IMR-90 (cell line): Measurements from ENCODE around the gene SEPTIN3. TPM values are rescaled to one million over a fixed set of nuclear protein-coding genes. Genes with fewer than 3 reads are reported as not detected.

Source experiments
- ATAC-seq: fragments of 200-7000 bp; cut with Tn5 transposase; 2 replicates; pipeline ENCODE4 v1.9.1; 2020; ENCODE audit warnings: low read depth, mild to moderate bottlenecking, moderate library complexity
- BruUV-seq: library from RNA; stranded (reverse); fragments of 400-500 nt; replicated peaks from 2 replicates; lab custom pipeline; 2021; lab: Mats Ljungman, UMichigan
- CTCF ChIA-PET: fragments of 300-600 bp; formaldehyde crosslinking; extraction: SDS; loops from one replicate; lab custom pipeline; 2021; ENCODE audit warnings: antibody characterized with exemption; lab: Yijun Ruan, JAX
- POLR2A ChIA-PET: fragments of 300-600 bp; sonication (Branson Sonifier 250); formaldehyde crosslinking; loops from one replicate; lab custom pipeline; 2022; ENCODE audit warnings: antibody characterized with exemption; ENCODE audit not compliant: unreplicated experiment; lab: Charles Lee
- DNase-seq: peaks from one replicate; pipeline ENCODE4 v3.0.0; 2013
- H2AFZ ChIP-seq: replicated peaks from 2 replicates; pipeline ENCODE3; 2013; ENCODE audit warnings: low read length, mild to moderate bottlenecking; ENCODE audit not compliant: poor library complexity
- H2AK5ac ChIP-seq: 2 replicates; pipeline ENCODE4 v1.6.1; 2013; ENCODE audit warnings: low read depth, low read length, inconsistent platforms
- H2AK9ac ChIP-seq: replicated peaks from 2 replicates; pipeline ENCODE3; 2013; ENCODE audit warnings: mild to moderate bottlenecking, low read depth, low read length, moderate library complexity; ENCODE audit not compliant: poor library complexity
- H2BK120ac ChIP-seq: 2 replicates; pipeline ENCODE4 v1.6.1; 2013; ENCODE audit warnings: low read depth, low read length, inconsistent platforms
- H2BK15ac ChIP-seq: 3 replicates; pipeline ENCODE4 v1.6.1; 2013; ENCODE audit warnings: low read depth, low read length, inconsistent platforms
- H2BK20ac ChIP-seq: 2 replicates; pipeline ENCODE4 v1.6.1; 2013; ENCODE audit warnings: low read depth, mild to moderate bottlenecking, inconsistent platforms, low read length, moderate library complexity
- H2BK5ac ChIP-seq: 2 replicates; pipeline ENCODE4 v1.6.1; 2013; ENCODE audit warnings: mild to moderate bottlenecking, low read depth, low read length, inconsistent platforms; ENCODE audit not compliant: poor library complexity, severe bottlenecking
- H3K14ac ChIP-seq: replicated peaks from 2 replicates; pipeline ENCODE4 v1.6.1; 2013; ENCODE audit warnings: low read depth, low read length, inconsistent platforms
- H3K18ac ChIP-seq: 2 replicates; pipeline ENCODE4 v1.6.1; 2013; ENCODE audit warnings: low read depth, low read length, control low read depth
- H3K23ac ChIP-seq: 2 replicates; pipeline ENCODE4 v1.6.1; 2013; ENCODE audit warnings: low read depth, low read length, inconsistent platforms
- H3K27ac ChIP-seq: 2 replicates; pipeline ENCODE4 v1.5.1; 2013; ENCODE audit warnings: mild to moderate bottlenecking, control low read depth, low read length; ENCODE audit not compliant: insufficient read depth
- H3K27me3 ChIP-seq: 2 replicates; pipeline ENCODE4 v1.6.1; 2013; ENCODE audit warnings: low read length; ENCODE audit not compliant: control insufficient read depth, insufficient read depth
- H3K36me3 ChIP-seq: 2 replicates; pipeline ENCODE4 v1.6.1; 2013; ENCODE audit warnings: low read length, mixed read lengths; ENCODE audit not compliant: control insufficient read depth, insufficient read depth
- H3K4ac ChIP-seq: 2 replicates; pipeline ENCODE4 v1.6.1; 2013; ENCODE audit warnings: low read depth, low read length, inconsistent platforms
- H3K4me1 ChIP-seq: 2 replicates; pipeline ENCODE4 v1.6.1; 2013; ENCODE audit warnings: low read length, mixed read lengths; ENCODE audit not compliant: control insufficient read depth, insufficient read depth
- H3K4me2 ChIP-seq: 2 replicates; pipeline ENCODE4 v1.6.1; 2013; ENCODE audit warnings: low read depth, mild to moderate bottlenecking, control low read depth, low read length, moderate library complexity
- H3K4me3 ChIP-seq: 2 replicates; pipeline ENCODE4 v1.5.1; 2013; ENCODE audit warnings: low read depth, mild to moderate bottlenecking, control low read depth, low read length, moderate library complexity; ENCODE audit not compliant: insufficient read depth
- H3K56ac ChIP-seq: 2 replicates; pipeline ENCODE4 v1.6.1; 2013; ENCODE audit warnings: low read length, inconsistent platforms; ENCODE audit not compliant: insufficient read depth; ENCODE audit errors: extremely low read depth
- H3K79me1 ChIP-seq, 2 experiments: 2 replicates each; pipeline ENCODE4 v1.6.1; 2013; ENCODE audit warnings: low read length in 2 of 2, inconsistent platforms in 1 of 2, low read depth in 1 of 2
- H3K9ac ChIP-seq: 2 replicates; pipeline ENCODE4 v1.6.1; 2013; ENCODE audit warnings: low read depth, low read length, control low read depth
- H3K9me1 ChIP-seq: 2 replicates; pipeline ENCODE4 v1.6.1; 2013; ENCODE audit warnings: low read length, inconsistent platforms; ENCODE audit not compliant: insufficient read depth
- H3K9me3 ChIP-seq: 2 replicates; pipeline ENCODE4 v1.6.1; 2013; ENCODE audit warnings: low read length; ENCODE audit not compliant: control insufficient read depth, insufficient read depth
- H4K20me1 ChIP-seq: 2 replicates; pipeline ENCODE4 v1.6.1; 2013; ENCODE audit warnings: low read length, inconsistent platforms; ENCODE audit not compliant: insufficient read depth
- H4K5ac ChIP-seq: 2 replicates; pipeline ENCODE4 v1.6.1; 2013; ENCODE audit warnings: mild to moderate bottlenecking, low read depth, low read length, control low read depth
- H4K8ac ChIP-seq, 2 experiments: 2 replicates each; pipeline ENCODE4 v1.6.1; 2013; ENCODE audit warnings: low read depth in 2 of 2, low read length in 2 of 2, control low read depth in 1 of 2, inconsistent platforms in 1 of 2
- H4K91ac ChIP-seq: 2 replicates; pipeline ENCODE4 v1.6.1; 2013; ENCODE audit warnings: low read depth, low read length, inconsistent platforms; ENCODE audit not compliant: insufficient read depth
- BHLHE40 ChIP-seq: fragments of 150-350 bp; IDR thresholded peaks from 2 replicates; pipeline ENCODE4 v1.6.1; 2016; ENCODE audit warnings: mild to moderate bottlenecking, low read depth, low read length
- CHD1 ChIP-seq: IDR thresholded peaks from 2 replicates; pipeline ENCODE4 v1.6.1; 2012; ENCODE audit warnings: low read depth, low read length, improper control_type of control experiment
- ELK1 ChIP-seq: fragments of 150-350 bp; IDR thresholded peaks from 2 replicates; pipeline ENCODE4 v1.6.1; 2016; ENCODE audit warnings: low read depth, mild to moderate bottlenecking, low read length, moderate library complexity, borderline replicate concordance
- MAFK ChIP-seq: IDR thresholded peaks from 2 replicates; pipeline ENCODE4 v1.6.1; 2012; ENCODE audit warnings: low read depth, low read length, improper control_type of control experiment
- MXI1 ChIP-seq: IDR thresholded peaks from 2 replicates; pipeline ENCODE4 v1.6.1; 2012; ENCODE audit warnings: low read depth, mild to moderate bottlenecking, low read length, moderate library complexity, borderline replicate concordance
- POLR2A ChIP-seq: IDR thresholded peaks from 2 replicates; pipeline ENCODE4 v1.6.1; 2012; ENCODE audit warnings: mild to moderate bottlenecking, low read depth, low read length
- USF2 ChIP-seq: fragments of 150-350 bp; IDR thresholded peaks from 2 replicates; pipeline ENCODE4 v1.6.1; 2017; ENCODE audit warnings: mild to moderate bottlenecking, antibody characterized with exemption, low read length, low read depth
- WGBS, 2 experiments: methylation state at CpG; one replicate each; pipeline versions ENCODE4 v1.1.5 to v1.1.7; 2013; ENCODE audit warnings: missing lambda C conversion rate in 2 of 2; ENCODE audit not compliant: insufficient read length in 1 of 2; ENCODE audit errors: extremely low coverage in 2 of 2; 5-methylcytosine and 5-hydroxymethylcytosine counted together
- dilution Hi-C: fragments of 300-500 bp; cut with HindIII; formaldehyde crosslinking; loops from one replicate; pipeline ENCODE4 v1.14.3; 2018; ENCODE audit warnings: low sequenced_read_pairs; ENCODE audit not compliant: unreplicated experiment
- in situ Hi-C: fragments of 300-500 bp; cut with MboI; formaldehyde crosslinking; loops from 3 replicates; pipeline ENCODE4 v1.14.3; 2019; ENCODE audit warnings: low sequenced_read_pairs, inconsistent platforms, mixed read lengths
- intact Hi-C: fragments of 100-400 bp; cut with micrococcal nuclease; formaldehyde crosslinking; loops from 2 replicates; pipeline ENCODE4 v1.10.0; 2022
- polyA plus RNA-seq, 3 experiments: library from polyadenylated mRNA; depleted of rRNA; stranded (reverse); fragments of >200 nt; gene quantifications; 2 replicates each; pipeline ENCODE4 v1.2.3, GENCODE V29; 2012; ENCODE audit warnings: low replicate concordance in 1 of 3
- total RNA-seq: library from RNA; depleted of rRNA; stranded (reverse); fragments of >200 nt; gene quantifications from 2 replicates; pipeline ENCODE4 v1.2.3, GENCODE V29; 2012

The SEPTIN3 gene
- total and polyA plus RNA-seq, 2 of the 4 experiments (the other 2 are of a cell fraction) = 0.15 to 0.18 TPM

- TF ChIP-seq POLR2A (no peak), MXI1 (no peak), CHD1 (no peak), BHLHE40 (no peak), USF2 (no peak)
Observed at GRCh38 chr22:41969110-41969646, at the start of gene SEPTIN3 (continued).

- H3K27ac ChIP-seq = no peak overlapping the region
- no peak overlapping the region for H2BK120ac ChIP-seq
- DNase-seq = no peak
- H3K4ac ChIP-seq = no peak overlapping the region
- ChIA-PET CTCF (no interaction called here), POLR2A (no interaction called here)
- no peaks in the 10 kb centered on the region for H3K36me3 ChIP-seq
- no peak overlapping the region for H3K18ac ChIP-seq
- H2AK9ac ChIP-seq = no peak overlapping the region
- no peaks in the 10 kb centered on the region for H3K9me3 ChIP-seq
- peaks cover 36% of the 10 kb centered on the region for H3K27me3 ChIP-seq
- intact Hi-C loops = no loop called here
- H4K8ac ChIP-seq = no peak overlapping the region
- no peaks in the 10 kb centered on the region; the same call in 1 of the 2 replicates for H3K9me1 ChIP-seq
- no peak overlapping the region for H2BK15ac ChIP-seq
- no peak overlapping the region for H3K4me2 ChIP-seq
- no peak overlapping the region for H3K14ac ChIP-seq
- no peaks in the 10 kb centered on the region for H4K20me1 ChIP-seq
- no peak overlapping the region for H2AK5ac ChIP-seq
- no TSS peak for BruUV-seq
- WGBS, 2 experiments = 61% methylated on average over 4 of the region's 21 CpGs; no CpG with 5 or more reads in 1 of the 2 experiments
- TF ChIP-seq ELK1 = no peak
- TF ChIP-seq MAFK = no peak
- no peak for TF ChIP-seq CHD1
- no peak overlapping the region for H2BK5ac ChIP-seq
- H3K9ac ChIP-seq = no peak overlapping the region
- in situ Hi-C loops = no loop called here
- H3K4me1 ChIP-seq = no peaks in the 10 kb centered on the region; the same call in 1 of the 2 replicates
- H3K4me3 ChIP-seq = no peak overlapping the region
- H3K56ac ChIP-seq = no peak overlapping the region
- no peak overlapping the region for H4K5ac ChIP-seq
- dilution Hi-C loops = no loop called here
- no peak overlapping the region for H2BK20ac ChIP-seq
- H3K23ac ChIP-seq = no peak overlapping the region
- H4K91ac ChIP-seq = no peak overlapping the region
- H3K79me1 ChIP-seq = no peaks in the 10 kb centered on the region
- no peak for ATAC-seq
- no peak overlapping the region for H2AFZ ChIP-seq
Observed at GRCh38 chr22:41920271-41920976, 48.8 kb upstream of the SEPTIN3 start.
